Activated CD4-positive, CD25-positive, alpha-beta regulatory T cell (primary cell): ENCODE measurements around the gene TXNL4A.

Source experiments
- DNase-seq, 4 experiments: peaks; one replicate each; lab custom pipeline; 2025; lab: John Stamatoyannopoulos, UW

Gene TXNL4A

DNA sequence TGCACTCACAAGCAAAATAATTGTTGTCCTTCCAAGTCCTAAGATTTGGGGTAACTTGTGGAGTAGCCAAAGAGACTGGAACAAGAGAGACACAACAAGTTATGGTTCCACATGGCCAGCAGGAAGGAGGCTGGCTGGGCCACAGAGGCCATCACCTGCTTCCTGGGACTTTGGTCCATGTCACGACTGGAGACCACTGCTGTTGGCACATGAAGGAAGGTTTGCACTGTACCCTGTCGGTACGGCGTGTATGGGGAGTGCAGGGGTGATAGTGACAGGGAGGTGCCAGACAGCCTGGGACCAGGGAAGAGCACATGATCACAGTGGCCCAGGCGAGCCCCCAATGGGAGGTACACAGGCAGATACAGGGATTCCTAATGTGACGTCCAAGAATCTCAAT, 52.4 kb downstream of the TXNL4A start:
- no peak for DNase-seq

DNA sequence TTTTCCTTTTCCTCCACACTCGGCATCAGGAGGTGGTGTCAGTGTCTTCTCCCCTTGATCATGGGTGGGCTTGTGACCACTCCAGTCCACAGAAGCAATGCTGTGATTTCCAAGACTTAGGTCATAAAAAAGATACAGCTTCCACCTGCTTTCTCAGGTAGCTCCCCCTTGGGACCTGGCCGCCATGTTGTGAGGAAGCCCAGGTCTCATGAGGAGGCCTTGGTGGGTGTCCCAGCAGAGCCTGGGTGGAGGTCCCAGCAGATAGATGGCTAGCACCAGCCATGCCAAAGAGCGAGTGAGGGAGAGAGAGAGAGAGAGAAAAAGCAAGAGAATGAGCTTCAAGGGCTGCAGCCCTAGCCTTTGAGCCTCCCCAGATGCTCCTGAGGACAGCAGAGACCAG, 52.9 kb downstream of the TXNL4A start:
- DNase-seq, result no peak

DNA sequence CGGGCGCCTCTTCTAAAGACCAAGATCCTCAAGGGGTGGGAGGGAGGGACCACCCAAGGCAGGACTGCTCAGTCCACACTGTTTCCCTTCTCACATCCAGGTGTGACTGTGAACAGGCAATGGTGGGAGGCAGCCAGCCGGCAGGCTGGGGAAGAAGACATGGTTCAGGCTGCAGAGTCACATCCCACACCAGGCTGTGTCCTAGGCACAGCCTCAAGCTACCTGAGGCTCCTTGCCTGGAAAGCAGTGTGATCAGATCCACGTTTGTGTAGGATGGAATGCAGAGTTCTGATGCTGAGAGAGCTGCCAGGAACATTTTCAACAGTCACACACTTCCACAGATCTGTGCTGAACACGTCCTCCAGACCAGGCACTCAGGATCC, 53.3 kb downstream of the TXNL4A start:
- DNase-seq, result no peak

DNA sequence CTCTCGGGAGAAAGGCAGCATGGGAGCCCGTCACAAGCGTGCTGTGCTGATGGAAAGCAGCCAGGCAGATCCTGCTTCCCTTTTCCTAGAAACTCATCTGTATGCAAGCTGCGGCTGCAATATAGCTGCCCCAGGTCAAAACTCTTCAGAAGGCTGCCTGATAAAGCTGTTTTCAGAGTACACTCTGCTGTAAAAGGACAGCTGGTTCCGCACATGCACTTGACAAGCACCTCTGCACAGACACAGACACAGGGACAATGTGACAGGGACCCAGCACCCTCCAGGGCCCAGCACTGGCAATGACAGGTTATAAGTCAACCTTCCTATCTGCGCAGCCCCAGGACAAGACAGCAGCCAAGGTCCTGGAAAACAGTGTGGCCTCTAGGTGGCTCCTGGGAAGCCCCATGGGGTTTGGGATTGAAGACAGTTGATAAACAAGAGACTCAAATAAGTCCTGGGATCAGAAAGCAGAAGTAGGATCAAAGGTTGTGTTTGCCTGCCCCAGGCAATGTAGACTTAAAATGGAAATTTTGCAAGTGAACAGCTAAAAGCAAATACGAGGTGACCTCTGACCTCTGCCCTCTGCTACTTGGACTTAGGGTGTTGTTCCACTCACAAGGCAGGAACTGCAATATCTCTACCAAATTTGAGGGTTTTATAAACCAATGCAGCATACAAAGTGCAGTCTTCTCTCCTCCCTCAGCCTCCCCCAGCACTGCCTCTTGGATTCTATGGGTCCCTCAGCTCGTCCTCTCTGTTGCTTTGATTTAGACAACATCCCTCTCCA, 53.9 kb downstream of the TXNL4A start:
- DNase-seq, result no peak

DNA sequence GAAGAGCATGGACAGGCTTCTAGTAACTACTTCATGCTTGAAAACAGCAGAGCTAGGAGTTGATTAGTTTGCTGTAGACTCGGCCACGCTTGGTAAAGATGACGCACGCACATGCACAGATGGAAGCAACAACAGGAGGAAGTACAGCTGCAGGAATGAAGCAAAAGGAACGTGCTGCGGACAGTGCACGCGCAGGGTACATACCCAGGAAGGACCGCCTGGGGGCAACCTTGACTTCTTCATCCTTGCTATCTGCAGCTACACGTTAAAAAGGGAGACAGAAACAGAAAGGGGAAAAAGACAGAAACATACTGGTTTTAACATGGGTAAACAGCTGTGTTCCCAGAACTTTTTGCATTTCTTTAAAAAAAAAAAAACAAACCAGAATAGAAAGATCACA, 54.6 kb downstream of the TXNL4A start:
- no peak for DNase-seq

DNA sequence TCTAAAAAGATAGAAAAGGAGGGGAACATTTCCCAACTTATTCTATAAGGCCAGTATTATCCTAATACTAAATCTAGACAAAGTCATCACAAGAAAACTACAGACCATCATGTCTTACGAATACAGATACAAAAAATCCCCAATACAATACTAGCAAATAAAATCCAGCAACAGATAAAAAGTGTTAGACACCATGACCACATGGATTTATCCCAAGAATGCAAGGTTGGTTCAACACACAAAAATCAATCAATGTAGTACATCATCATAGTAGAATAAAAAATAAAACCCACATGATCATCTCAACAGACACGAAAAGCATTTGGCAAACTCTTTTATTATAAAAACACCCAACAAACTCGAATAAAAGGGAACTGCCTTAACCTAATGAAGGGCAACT, 55.5 kb downstream of the TXNL4A start:
- DNase-seq, result no peak

DNA sequence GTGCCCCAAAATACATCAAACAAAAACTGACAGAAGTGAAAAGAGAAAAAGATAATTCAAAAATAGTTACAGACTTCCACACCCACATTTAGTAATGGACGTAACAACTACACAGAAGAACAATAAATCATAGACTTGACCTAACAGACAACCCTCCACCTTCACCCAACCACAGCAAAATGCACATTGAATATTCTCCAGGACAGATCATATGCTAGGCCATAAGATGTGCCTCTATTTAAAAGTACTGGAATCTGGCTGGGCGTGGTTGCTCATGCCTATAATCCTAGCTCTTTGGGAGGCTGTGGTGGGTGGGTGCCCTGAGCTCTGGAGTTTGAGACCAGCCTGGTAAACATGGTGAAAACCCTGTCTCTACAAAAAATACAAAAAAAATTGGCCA, 56.9 kb downstream of the TXNL4A start:
- no peak for DNase-seq

DNA sequence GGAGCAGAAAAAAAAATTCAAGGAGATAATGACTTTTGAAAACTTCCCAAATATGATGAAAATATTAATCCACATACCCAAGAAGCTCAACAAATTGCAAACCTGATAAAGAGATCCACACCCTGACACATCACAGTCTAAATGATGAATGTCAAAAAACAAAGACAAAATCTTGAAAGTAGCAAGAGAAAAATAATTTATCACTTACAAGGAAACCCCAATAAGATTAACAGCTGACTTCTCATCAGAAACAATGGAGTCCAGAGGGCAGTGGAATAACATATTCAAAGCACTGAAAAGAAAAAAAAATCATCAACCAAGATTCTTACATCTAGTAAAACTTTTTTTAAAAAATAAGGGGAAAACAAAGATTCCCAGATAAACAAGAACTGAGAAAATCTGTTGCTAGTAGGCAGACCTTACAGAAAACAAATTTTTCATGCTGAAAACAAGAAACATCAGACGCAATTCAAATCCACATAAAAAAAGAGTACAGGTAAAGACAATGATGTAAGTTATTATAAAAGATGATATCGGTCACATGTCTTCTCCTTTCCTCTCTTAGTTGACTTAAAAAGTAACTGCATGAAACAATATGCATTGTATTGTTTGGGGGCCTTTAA, 58.2 kb downstream of the TXNL4A start:
- no peak for DNase-seq

DNA sequence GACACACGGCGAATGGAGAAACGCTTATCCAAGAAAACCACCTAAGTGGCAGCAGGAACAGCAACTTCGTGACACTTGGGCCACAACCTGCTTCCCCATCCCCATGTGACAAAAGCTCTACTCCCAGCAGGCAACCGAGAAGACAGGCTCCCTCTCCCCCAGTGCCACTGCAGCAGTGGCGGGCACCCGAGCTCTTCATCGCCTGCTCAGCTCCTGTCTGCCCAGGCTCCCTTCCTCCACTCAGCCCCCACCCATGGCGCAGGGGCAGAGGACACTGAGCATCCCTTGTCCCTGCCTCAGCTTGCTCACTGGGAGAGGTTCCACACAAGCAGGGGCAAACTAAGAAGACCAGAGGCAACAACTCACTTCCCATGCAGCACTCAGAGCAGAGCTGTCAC, 59.8 kb downstream of the TXNL4A start:
- no peak for DNase-seq

DNA sequence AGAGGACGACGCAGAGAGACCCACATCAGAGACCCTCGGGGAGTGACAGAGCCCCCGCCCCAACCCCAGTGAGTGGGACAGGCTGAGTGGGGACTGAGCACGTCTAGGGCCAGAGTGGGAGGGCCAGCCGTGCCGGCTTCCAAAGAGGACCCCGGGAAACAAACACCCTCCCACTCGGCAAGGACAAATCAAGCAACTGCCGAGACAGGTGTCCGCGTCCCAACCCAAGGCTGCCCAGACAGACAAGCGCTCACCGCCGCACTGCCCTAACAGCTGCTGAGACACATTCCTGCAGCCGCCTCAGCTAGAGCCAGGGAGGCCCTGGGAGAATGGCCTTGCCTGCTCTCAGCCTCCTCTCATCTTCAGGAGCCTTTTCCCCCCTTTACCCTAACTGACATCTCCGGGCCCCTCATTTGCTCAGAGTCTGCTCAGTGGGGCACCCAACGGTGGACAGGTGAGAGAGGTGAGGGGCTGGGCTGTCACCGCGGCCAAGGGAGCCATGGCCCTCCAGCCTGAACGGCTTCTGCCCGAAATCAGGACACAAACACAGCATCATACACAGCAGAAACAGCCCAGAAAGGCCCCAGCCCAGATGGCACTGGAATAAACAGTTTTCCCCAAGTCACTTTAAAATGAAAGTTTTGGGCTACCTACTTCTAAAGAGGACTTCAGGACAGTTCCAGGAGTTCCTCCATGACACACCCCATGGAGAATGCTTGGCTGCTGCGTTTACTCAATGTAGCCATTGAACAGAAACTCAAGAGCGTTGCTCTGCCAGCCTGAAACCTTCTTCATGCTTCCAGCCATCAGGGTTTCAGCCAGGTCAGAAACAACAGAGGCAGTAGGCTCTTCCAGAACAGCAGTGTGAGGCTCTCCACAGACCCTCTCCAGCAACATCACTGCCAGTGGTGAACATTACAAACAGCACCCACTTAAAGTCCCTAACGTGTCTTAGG, 60.5 kb downstream of the TXNL4A start:
- no peak for DNase-seq

DNA sequence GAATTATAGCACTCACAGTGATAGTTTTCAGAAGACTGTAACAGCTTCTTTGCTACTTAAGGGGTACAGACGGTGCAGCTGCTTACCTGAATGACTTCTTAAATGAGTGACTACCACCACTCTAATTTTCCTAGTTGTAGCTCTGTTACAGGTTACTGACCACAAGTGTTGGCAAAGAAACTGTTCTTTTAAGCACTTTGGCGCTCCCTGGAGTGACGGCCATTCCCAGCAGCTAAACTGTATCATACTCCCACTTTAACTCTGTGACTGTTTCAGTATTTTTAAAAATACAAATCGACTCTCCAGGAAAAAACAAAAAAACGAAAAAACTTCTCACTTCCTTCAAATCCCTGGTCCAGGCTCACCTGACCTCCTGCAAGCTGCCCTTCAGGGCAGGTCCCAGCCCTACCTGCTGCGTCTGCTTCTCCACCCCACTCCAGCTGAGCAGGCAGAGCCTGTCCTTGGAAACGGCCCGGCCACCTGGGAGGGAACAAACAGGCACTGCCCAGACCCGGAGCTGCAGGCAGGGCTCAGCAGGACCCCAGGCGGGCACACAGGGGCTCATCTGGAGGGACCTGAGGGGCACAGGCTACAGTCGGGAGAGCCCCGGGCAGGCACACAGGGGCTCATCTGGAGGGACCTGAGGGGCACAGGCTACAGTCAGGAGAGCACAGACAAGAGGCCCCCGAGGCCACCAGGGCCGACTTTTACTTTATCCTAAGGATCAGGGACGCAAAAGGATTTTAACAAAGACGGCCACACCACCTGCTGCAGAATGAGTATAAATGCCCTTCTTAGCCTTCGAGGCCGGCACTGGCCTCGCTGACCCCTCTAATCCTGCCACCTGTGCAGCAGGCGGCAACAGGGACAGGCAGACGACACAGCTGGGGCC, 61.4 kb downstream of the TXNL4A start:
- DNase-seq, result no peak

DNA sequence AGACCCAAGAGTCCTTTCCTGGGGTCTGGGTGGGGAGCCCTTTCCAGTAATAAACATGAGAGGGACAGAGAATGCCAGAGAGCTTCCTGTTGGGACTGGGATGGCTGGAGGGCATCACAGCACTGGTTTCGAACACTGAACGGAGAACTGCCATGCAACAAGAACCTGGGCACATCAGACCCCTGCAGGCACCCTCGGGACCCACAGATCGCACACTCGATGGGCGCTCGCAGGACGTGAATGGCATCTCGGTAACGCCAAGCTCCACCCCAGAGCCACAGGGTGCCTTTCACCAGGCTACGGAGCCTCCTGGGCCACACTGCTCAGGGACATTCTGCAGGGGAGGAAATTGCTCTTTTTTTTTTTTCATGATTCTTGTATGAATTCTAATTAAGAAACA, 62.1 kb downstream of the TXNL4A start:
- DNase-seq, result no peak

DNA sequence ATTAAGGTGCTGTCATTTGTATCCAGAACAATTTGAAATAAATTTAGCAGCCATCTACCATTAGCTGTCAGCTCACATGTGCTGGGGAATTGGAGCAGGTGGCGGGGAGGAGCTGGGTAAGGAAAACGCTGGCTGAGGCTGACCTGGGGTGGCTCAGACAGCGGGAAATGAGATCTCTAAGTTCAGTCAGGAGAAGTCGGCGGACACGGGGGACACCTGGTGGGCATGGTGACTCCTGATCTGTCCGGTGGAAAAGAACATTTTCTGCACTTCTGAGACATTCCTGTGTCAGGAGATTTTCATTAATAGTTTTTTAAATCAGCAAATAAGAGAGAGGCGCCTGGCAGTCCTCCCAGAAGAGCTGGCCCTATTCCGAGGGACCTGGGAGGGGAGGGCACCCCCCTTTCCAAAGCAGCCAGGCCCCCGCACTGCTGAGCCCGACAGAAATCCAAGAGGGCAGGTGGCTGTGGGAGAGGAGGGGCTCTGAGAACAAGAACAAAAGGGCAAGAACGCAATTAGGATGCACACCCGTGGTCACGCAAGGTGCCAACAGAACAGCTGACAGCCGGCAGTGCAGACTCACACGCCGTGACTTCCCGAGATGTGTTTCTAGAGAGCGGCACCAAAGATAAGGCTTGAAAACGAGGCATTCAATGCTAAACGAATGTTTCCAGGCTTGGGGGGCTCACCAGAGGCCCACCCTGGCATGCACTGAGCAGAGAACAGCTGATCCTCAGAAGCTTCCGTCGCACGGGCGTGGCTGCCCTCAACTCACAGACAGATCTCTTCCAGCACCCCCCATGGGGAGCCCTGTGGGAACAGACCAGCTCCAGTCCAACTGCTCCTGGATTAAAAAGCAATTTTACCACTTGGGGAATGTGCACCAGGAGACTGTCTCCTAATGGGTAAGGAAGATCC, 63.3 kb downstream of the TXNL4A start:
- no peak for DNase-seq

DNA sequence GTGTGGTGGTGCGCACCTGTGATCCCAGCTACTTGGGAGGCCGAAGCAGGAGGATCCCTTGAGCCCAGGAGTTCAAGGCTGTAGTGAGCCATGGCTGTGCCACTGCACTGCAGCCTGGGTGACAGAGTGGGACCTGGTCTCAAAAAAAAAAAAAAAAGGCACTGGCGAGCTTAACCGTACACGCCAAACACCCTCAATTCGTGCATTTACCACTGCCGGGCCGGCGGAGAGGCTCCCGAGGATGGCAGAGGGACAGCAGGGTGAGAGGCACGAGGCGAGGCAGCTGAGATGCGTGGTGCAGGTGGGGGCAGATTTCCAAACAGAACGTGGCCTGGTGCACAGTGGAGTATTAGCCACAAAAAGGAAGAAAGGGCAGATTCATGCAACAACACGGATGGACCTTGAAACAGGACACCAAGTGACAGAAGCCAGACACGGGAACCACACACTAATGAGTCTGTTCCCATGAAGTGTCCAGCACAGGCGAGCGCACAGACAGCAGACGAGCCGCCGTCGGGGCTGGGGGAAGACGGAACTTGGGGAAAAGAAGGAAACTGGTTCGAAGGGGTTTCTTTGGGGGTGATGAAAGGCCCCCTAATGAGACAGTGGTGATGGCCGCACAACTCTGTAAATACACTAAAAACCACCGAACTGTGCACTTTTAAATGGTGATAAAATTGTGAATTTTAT, 64.3 kb downstream of the TXNL4A start:
- no peak for DNase-seq

DNA sequence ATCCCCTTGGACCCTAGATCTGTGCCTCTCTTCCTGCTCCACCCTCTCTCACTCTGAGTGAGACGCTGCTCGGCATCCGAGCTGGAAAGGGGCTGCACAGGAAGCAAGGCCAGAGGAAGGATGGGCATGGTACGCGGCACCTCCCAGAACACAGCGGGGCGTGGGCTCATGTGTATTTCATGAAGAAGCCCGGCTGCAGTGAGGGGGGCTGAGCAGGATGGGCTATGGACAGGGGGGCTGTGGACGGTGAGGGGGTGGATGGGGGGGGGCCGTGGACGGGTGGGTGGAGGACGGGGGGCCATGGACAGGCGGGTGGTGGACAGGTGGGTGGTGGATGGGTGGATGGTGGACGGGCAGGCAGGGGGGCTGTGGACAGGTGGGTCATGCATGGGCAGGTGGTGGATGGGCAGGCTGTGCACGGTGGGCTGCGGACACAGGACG, 65.4 kb downstream of the TXNL4A start:
- no peak for DNase-seq

DNA sequence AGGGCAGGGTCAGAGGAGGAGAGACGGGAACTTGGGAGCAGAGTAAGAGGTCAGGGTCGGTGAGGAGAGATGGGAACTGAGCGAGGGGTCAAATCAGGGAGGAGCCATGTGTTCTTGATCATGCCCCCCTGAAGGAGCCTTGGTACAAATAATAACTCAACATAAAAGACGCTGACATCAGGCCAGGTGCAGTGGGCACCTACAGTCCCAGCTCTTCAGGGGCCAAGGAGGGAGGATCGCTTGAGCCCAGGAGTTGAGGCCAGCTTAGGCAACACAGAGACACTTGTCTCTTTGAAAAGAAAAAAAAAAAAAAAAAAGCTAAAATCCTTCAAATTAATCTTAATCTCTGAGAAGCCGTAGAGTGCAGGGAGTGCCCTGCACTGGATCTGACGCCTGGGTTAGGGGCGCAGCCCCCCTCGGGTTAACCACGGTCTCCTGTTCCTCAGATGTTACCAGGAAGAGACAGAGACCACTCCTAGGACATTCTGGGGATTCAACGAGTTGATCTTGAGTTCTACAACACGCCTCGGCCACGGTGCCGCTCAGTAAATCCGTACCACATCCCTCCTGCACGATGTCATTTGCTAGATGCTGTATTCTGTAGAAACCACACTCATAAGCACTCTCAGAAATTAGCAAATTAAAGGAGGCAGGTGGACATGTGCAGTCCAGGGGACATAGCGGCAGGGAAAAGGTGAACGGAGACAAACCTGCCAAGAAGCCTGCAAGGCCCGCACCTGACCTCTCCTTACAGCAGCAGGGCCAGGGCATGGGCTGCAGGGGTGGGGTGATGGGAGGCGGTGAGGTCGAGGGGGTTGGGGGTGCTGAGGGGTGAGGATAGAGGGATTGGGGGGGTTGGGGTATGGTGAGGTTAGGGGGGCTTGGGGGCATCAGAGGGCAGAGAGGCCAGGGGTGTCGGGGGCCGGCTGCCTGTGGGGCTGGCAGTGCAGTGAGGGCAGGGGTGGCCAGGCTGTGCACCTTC, 66.1 kb downstream of the TXNL4A start:
- no peak for DNase-seq
